WTC11 (cell line): Measurements from ENCODE around the gene C19orf67. TPM values are rescaled to one million over a fixed set of nuclear protein-coding genes. Genes with fewer than 3 reads are reported as not detected.

Experiments
- AR ChIP-seq: fragments of 250-450 bp; sonication (Bioruptor Pico); IDR thresholded peaks from 2 replicates; pipeline ENCODE4 v1.9.0; 2021; ENCODE audit warnings: mild to moderate bottlenecking
- ATF1 ChIP-seq: sonication (generic); formaldehyde crosslinking; IDR thresholded peaks from 2 replicates; pipeline ENCODE4 v1.8.1; 2023; ENCODE audit warnings: mild to moderate bottlenecking, moderate library complexity, missing genetic modification reagents
- ATF6 ChIP-seq: sonication (generic); formaldehyde crosslinking; IDR thresholded peaks from 2 replicates; pipeline ENCODE4 v1.8.1; 2023; ENCODE audit warnings: mild to moderate bottlenecking, missing genetic modification reagents
- CDX4 ChIP-seq: fragments of 250-450 bp; sonication (Bioruptor Pico); IDR thresholded peaks from 2 replicates; pipeline ENCODE4 v1.9.0; 2021; ENCODE audit warnings: moderate library complexity, mild to moderate bottlenecking, inconsistent platforms, borderline replicate concordance
- CTCF ChIP-seq: fragments of 200-600 bp; IDR thresholded peaks from 2 replicates; pipeline ENCODE4 v1.8.0; 2022; ENCODE audit warnings: antibody characterized with exemption
- FOXK1 ChIP-seq: sonication (generic); formaldehyde crosslinking; IDR thresholded peaks from 2 replicates; pipeline ENCODE4 v1.8.0; 2022; ENCODE audit warnings: mild to moderate bottlenecking, moderate library complexity, missing genetic modification reagents
- GTF2I ChIP-seq: fragments of 250-450 bp; sonication (Bioruptor Pico); conservative IDR thresholded peaks from 2 replicates; pipeline ENCODE4 v1.4.0; 2021; ENCODE audit warnings: mild to moderate bottlenecking
- HMGA2 ChIP-seq: fragments of 250-450 bp; sonication (Bioruptor Pico); IDR thresholded peaks from 2 replicates; pipeline ENCODE4 v1.4.0; 2021; ENCODE audit warnings: mild to moderate bottlenecking, moderate library complexity
- IRF2 ChIP-seq: sonication (generic); formaldehyde crosslinking; IDR thresholded peaks from 2 replicates; pipeline ENCODE4 v1.8.0; 2022; ENCODE audit warnings: low read depth, missing genetic modification reagents, borderline replicate concordance
- JUN ChIP-seq: sonication (generic); formaldehyde crosslinking; IDR thresholded peaks from 2 replicates; pipeline ENCODE4 v1.8.0; 2023; ENCODE audit warnings: mild to moderate bottlenecking, missing genetic modification reagents
- MAX ChIP-seq: sonication (generic); formaldehyde crosslinking; IDR thresholded peaks from 2 replicates; pipeline ENCODE4 v1.8.0; 2022; ENCODE audit warnings: mild to moderate bottlenecking, missing genetic modification reagents
- NFATC4 ChIP-seq: fragments of 250-450 bp; sonication (Bioruptor Pico); IDR thresholded peaks from 2 replicates; pipeline ENCODE4 v1.9.0; 2021; ENCODE audit warnings: mild to moderate bottlenecking
- NFYB ChIP-seq: sonication (generic); formaldehyde crosslinking; conservative IDR thresholded peaks from 2 replicates; pipeline ENCODE4 v1.8.0; 2022; ENCODE audit warnings: low read depth, missing genetic modification reagents
- PRRX2 ChIP-seq: fragments of 250-450 bp; sonication (Bioruptor Pico); IDR thresholded peaks from 2 replicates; pipeline ENCODE4 v1.8.0; 2021; ENCODE audit warnings: mild to moderate bottlenecking
- RELA ChIP-seq: sonication (generic); formaldehyde crosslinking; IDR thresholded peaks from 2 replicates; pipeline ENCODE4 v1.8.1; 2022; ENCODE audit warnings: missing genetic modification reagents, mild to moderate bottlenecking, borderline replicate concordance
- RORB ChIP-seq: fragments of 250-450 bp; sonication (Bioruptor Pico); IDR thresholded peaks from 2 replicates; pipeline ENCODE4 v1.9.0; 2021; ENCODE audit warnings: mild to moderate bottlenecking
- SMAD3 ChIP-seq: sonication (generic); formaldehyde crosslinking; IDR thresholded peaks from 2 replicates; pipeline ENCODE4 v1.8.0; 2022; ENCODE audit warnings: missing genetic modification reagents, mild to moderate bottlenecking, borderline replicate concordance
- TCF7 ChIP-seq: sonication (generic); formaldehyde crosslinking; IDR thresholded peaks from 2 replicates; pipeline ENCODE4 v1.8.0; 2022; ENCODE audit warnings: mild to moderate bottlenecking, low read depth, missing genetic modification reagents, moderate library complexity
- TP53 ChIP-seq: sonication (generic); formaldehyde crosslinking; IDR thresholded peaks from 2 replicates; pipeline ENCODE4 v1.8.1; 2023; ENCODE audit warnings: mild to moderate bottlenecking, missing genetic modification reagents
- USF2 ChIP-seq: sonication (generic); formaldehyde crosslinking; IDR thresholded peaks from 2 replicates; pipeline ENCODE4 v1.8.1; 2023; ENCODE audit warnings: mild to moderate bottlenecking, missing genetic modification reagents, moderate library complexity
- ZNF138 ChIP-seq: sonication (generic); formaldehyde crosslinking; conservative IDR thresholded peaks from 2 replicates; pipeline ENCODE4 v1.8.1; 2022; ENCODE audit warnings: mild to moderate bottlenecking, moderate library complexity, missing genetic modification reagents
- ZNF219 ChIP-seq: sonication (generic); formaldehyde crosslinking; IDR thresholded peaks from 2 replicates; pipeline ENCODE4 v1.8.0; 2023; ENCODE audit warnings: missing genetic modification reagents, mild to moderate bottlenecking, borderline replicate concordance
- ZNF232 ChIP-seq: sonication (generic); formaldehyde crosslinking; IDR thresholded peaks from 2 replicates; pipeline ENCODE4 v1.8.0; 2022; ENCODE audit warnings: mild to moderate bottlenecking, missing genetic modification reagents
- ZNF512 ChIP-seq: sonication (generic); formaldehyde crosslinking; IDR thresholded peaks from 2 replicates; pipeline ENCODE4 v1.8.1; 2022; ENCODE audit warnings: missing genetic modification reagents, borderline replicate concordance
- ZNF532 ChIP-seq: fragments of 250-450 bp; sonication (Bioruptor Pico); IDR thresholded peaks from 2 replicates; pipeline ENCODE4 v1.9.0; 2021; ENCODE audit warnings: mild to moderate bottlenecking, borderline replicate concordance
- total RNA-seq: library from RNA; stranded (reverse); gene quantifications from 3 replicates; pipeline ENCODE4 v1.2.3, GENCODE V29; 2021

Gene C19orf67
- total RNA-seq, 1 experiment from 2014 or later: 0.35 TPM

GRCh38 chr19:14031719-14032480 lies 53.7 kb downstream of the C19orf67 start, which contains the start of gene IL27RA (continued):
- TF ChIP-seq TP53: no peak; the same call in 1 of the 2 replicates
- peak; percentile 54; the same call in 1 of the 2 replicates for TF ChIP-seq MAX (CRISPR knock-in tag)
- no peak for TF ChIP-seq CDX4
- TF ChIP-seq PRRX2: no peak
- peak; percentile 68; the same call in 1 of the 2 replicates for TF ChIP-seq JUN (CRISPR knock-in tag)
- no peak for TF ChIP-seq ATF6 (CRISPR knock-in tag)
- TF ChIP-seq CTCF: peak; percentile 66; the same call in 1 of the 2 replicates
- TF ChIP-seq SMAD3 (CRISPR knock-in tag): no peak
- TF ChIP-seq ZNF532 (CRISPR knock-in tag): no peak
- no peak for TF ChIP-seq RORB (CRISPR knock-in tag)
- TF ChIP-seq IRF2 (CRISPR knock-in tag): no peak
- no peak for TF ChIP-seq RELA (CRISPR knock-in tag)
- no peak for TF ChIP-seq ZNF512 (CRISPR knock-in tag)
- TF ChIP-seq AR: no peak
- TF ChIP-seq USF2 (CRISPR knock-in tag): no peak
- no peak for TF ChIP-seq FOXK1 (CRISPR knock-in tag)
- TF ChIP-seq NFYB: no peak
- TF ChIP-seq ZNF138 (CRISPR knock-in tag): no peak
- no peak for TF ChIP-seq ZNF219
- TF ChIP-seq HMGA2 (CRISPR knock-in tag): no peak
- no peak for TF ChIP-seq NFATC4 (CRISPR knock-in tag)
- TF ChIP-seq ZNF232 (CRISPR knock-in tag): no peak
- TF ChIP-seq GTF2I (CRISPR knock-in tag): no peak
- no peak for TF ChIP-seq TCF7
- TF ChIP-seq ATF1 (CRISPR knock-in tag): no peak
